NB4 (cell line): Measurements from ENCODE around the gene TTC13.

Experiments
- MYC ChIP-seq: IDR thresholded peaks from 2 replicates; pipeline ENCODE4 v1.6.1; 2011; ENCODE audit warnings: low read depth, low read length
- POLR2A ChIP-seq: IDR thresholded peaks from 2 replicates; pipeline ENCODE4 v1.6.1; 2011; ENCODE audit warnings: mild to moderate bottlenecking; ENCODE audit not compliant: insufficient read length; ENCODE audit errors: extremely low read depth
- TF ChIP-seq, protein P1 (sequence below): IDR thresholded peaks from one replicate; pipeline ENCODE4 v1.5.1; 2012; ENCODE audit warnings: low read depth, low read length

DNA sequence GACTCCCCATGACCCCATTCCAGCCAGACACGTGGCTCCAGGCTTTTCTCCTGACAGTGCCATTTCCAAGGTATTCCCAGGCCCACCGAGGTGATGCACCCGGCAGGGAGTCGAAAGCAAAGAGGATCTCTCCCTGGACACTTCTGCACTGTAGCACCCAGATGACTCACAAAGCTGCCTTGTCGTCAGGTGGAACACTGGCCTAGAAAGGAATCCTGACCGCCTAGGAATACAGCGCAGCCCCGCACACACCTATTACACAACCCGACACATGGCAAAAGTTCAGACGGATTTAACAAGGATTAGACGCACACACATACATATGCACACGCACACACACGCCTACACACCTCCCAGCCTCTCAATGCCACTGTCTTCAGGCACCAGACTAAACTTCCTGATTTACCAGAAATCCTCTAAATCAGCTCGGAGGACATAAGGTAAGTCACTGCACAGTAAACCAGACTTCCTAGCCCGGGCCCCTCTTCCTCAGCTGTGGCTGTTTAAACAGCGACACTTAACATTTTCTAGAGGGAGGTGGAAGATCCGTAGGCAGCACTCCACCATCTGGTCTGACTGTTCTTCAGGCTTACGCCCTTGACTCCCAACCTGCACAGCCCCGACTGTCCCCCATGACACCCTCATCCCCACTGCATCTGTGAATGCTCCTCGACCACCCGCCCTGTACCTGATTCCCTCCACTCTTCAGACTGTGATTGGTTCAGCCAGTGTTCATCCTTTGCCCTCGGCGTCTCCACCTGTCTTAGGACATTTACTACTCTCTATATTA is 48.7 kb upstream of the TTC13 start:
- TF ChIP-seq, protein P1, sequence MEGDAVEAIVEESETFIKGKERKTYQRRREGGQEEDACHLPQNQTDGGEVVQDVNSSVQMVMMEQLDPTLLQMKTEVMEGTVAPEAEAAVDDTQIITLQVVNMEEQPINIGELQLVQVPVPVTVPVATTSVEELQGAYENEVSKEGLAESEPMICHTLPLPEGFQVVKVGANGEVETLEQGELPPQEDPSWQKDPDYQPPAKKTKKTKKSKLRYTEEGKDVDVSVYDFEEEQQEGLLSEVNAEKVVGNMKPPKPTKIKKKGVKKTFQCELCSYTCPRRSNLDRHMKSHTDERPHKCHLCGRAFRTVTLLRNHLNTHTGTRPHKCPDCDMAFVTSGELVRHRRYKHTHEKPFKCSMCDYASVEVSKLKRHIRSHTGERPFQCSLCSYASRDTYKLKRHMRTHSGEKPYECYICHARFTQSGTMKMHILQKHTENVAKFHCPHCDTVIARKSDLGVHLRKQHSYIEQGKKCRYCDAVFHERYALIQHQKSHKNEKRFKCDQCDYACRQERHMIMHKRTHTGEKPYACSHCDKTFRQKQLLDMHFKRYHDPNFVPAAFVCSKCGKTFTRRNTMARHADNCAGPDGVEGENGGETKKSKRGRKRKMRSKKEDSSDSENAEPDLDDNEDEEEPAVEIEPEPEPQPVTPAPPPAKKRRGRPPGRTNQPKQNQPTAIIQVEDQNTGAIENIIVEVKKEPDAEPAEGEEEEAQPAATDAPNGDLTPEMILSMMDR, result no peak
- TF ChIP-seq MYC (no peak), POLR2A (no peak)
